HG03558 (cell line): Measurements from ENCODE around the gene PON1.

Experiments used
- ATAC-seq: cut with Tn5 transposase; IDR thresholded peaks from one replicate; pipeline ENCODE4 v1.9.1; 2021; ENCODE audit warnings: moderate number of reproducible peaks; ENCODE audit not compliant: unreplicated experiment; ENCODE audit errors: extremely low read depth

PON1 gene

GRCh38 chr7:95263785-95264362 is 60.5 kb downstream of the PON1 start:
- no peak for ATAC-seq

- ATAC-seq, result no peak
Observed at GRCh38 chr7:95262875-95263274, 61.5 kb downstream of the PON1 start.

GRCh38 chr7:95261895-95262415 is 62.4 kb downstream of the PON1 start:
- no peak for ATAC-seq

GRCh38 chr7:95255691-95256090 is 68.6 kb downstream of the PON1 start:
- no peak for ATAC-seq

- ATAC-seq, result no peak
Observed at GRCh38 chr7:95253986-95254385, 70.3 kb downstream of the PON1 start.

- no peak for ATAC-seq
Observed at GRCh38 chr7:95251966-95252365, 72.4 kb downstream of the PON1 start.

GRCh38 chr7:95250571-95250970 is 73.8 kb downstream of the PON1 start:
- ATAC-seq, result no peak
